ENCODE measurements around the gene THOC6. TPM values are rescaled to one million over a fixed set of nuclear protein-coding genes. Genes with fewer than 3 reads are reported as not detected.

The THOC6 gene
- total RNA-seq, 2 donors from 2014 or later, result 35.3 to 65.2 TPM

DNA sequence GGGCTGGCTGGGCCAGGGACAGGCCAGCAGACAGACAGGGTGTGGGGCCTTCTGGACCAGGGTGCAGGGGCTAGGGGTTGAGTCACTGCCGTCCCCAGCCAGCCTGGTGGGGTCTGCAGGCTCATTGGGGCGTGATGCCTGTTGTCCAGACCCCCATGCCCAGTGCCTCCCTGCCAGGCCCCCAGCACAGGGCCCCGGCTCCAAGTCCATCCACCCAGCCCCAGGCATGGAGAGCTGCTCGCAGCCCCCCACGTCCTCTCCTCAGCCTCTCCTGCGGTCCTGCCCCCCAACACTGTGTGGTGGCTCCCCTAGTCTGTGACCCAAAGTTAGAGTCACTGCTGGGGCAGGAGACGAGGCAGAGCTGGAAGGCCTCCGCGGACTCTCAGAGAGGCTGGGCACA, 36.5 kb upstream of the THOC6 start:
- DNase-seq (ENCODE audit: low spot score in 2 of 2), result no peak
- Mint-ChIP-seq H3K27ac (no peak overlapping the region), H3K9me3 (no peaks in the 10 kb centered on the region), H3K36me3 (no peaks in the 10 kb centered on the region)
- ATAC-seq, result no peak

DNA sequence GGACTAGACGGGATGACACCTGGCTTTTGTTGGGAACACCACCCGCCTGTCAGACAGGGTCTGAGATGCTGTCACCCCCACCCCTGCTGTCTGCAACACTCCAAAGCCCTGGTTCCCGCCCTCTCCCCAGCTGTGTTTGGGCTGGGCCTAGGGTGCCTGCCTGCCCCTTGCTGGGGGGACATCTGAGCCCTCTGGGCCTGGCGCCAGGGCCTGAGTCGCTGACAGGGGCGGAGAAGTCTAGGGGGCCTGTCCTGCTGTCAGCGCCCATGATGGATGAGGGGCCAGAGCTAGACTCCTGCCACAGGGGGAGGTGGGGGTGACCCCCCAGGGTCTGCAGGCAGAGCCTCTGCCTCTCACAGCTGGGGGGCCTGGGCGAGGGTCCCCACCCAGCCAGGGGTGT, 36.0 kb upstream of the THOC6 start:
- Mint-ChIP-seq H3K36me3 (no peaks in the 10 kb centered on the region), H3K9me3 (no peaks in the 10 kb centered on the region), H3K27ac (no peak overlapping the region)
- ATAC-seq (no peak), DNase-seq (ENCODE audit: low spot score in 2 of 2) (no peak)

DNA sequence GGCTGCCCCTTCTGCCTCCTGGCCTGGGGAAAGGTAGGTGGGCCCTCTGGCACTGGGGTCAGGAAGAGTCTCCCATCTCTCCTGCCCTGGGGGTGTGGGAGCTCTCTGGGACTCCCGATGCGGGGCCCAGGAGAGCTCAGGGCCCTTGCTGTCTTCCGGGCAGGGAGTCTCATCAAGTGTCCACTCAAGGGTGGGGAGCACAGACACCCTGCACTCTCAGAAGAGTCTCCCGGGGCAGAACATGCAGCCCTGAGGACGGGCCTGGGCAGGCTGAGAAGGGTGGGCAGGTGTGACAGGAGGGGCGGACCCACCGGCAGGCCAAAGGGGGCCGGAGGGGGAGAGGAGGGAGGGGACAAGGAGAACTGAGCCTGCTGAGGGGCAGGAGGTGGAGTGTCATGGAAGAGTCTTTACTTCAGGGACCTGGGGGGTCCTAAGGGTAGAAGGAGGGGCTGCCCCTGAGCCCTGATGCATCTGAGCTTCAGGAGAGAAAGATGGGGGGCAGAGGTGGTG, 35.2 kb upstream of the THOC6 start:
- ATAC-seq, result no peak
- Mint-ChIP-seq H3K27ac (no peak overlapping the region), H3K9me3 (no peaks in the 10 kb centered on the region), H3K36me3 (no peaks in the 10 kb centered on the region)
- no peak for DNase-seq (ENCODE audit: low spot score in 2 of 2)

DNA sequence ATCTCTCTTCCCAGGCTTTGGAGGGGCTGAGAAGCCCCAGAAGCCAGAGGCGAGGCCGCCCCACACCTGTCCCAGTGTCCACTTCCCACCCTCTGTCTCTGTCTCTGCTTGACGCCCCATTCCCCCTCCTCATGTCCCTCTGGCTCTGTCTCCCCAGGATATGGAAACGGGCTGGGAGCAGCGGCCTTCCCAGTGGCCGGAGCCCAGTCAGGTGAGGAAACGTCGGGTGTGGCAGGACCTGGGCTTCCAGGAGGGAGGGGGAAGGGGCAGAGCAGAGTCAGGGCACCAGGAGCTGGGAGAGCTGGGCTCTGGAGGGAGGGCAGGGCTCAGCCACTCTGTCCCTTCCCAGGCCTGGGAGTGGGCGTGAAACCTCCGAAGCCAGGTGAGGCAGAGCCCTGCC, 32.9 kb upstream of the THOC6 start:
- ATAC-seq (no peak), DNase-seq (ENCODE audit: low spot score in 2 of 2) (no peak)
- no peaks in the 10 kb centered on the region for H3K9me3 Mint-ChIP-seq
- no peaks in the 10 kb centered on the region for H3K36me3 Mint-ChIP-seq
- no peak overlapping the region for H3K27ac Mint-ChIP-seq

DNA sequence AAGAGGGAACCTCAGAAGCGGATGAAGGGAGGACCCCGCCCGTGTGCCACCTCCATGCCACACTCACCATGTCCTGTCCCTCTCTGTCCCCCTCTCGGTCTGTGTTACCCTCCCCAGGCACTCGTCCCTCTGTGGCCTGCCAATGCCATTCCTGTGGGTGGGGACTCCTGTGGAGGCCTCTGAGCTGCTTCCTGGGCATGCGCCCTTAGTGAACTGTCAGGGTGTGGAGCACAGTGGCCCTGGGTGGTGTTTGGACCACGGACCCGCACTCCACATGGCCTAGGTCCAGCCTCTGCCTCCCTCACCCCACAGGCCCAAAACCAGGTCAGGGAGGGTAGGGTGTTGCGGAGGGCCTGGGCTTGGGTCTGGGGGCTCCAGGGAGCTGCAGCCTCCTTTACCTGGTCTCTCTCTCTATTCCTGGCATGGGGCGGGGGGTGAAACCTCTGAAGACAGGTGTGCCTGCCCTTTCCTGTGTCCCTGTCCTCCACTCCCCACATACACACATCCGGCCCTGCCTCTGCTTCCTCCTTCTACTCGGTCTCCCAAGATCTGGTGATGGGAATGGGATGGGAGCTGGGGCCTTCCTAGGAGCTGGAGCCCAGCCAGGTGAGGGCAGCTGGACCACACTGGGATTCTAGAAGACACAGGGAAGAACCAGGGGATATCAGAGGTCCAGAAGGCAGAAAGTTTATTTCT, 32.1 kb upstream of the THOC6 start:
- no peaks in the 10 kb centered on the region for H3K36me3 Mint-ChIP-seq
- ATAC-seq (no peak), DNase-seq (ENCODE audit: low spot score in 2 of 2) (no peak)
- no peak overlapping the region for H3K27ac Mint-ChIP-seq
- H3K9me3 Mint-ChIP-seq, result no peaks in the 10 kb centered on the region

DNA sequence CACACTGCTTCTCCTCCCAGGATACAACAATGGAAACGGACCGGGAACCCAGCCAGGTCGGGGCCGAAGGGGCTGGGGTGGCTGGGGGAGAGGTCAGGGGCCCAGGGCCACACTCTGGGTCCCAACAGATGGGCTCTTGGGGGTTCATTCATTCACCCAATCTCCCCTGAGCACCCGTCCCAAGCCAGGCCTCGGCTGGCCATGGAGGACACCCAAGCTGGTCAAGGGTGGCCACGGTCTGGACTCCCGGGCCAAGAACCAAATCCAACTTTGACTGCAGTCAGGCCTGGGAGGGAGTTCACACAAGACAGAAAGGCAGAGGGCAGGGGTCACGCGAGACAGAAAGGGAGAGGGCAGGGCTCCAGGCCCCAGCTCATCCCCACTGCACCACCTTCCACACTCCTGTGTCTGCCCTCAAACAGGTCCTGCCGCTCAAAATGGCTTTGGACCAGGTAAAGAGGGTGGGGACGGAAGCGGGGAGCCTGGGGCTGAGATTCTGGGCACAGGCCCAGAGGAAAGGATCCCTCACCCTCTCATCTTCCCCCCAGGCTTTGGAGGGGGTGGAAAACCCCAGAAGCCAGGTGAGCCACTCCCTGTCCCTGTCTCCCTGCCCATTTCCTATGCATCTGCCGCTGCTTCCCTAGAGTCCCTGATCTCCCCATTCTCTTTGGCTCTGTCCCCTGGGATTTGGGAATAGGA, 31.3 kb upstream of the THOC6 start:
- no peak overlapping the region for H3K27ac Mint-ChIP-seq
- H3K36me3 Mint-ChIP-seq, result no peaks in the 10 kb centered on the region
- ATAC-seq (no peak), DNase-seq (ENCODE audit: low spot score in 2 of 2) (no peak)
- no peaks in the 10 kb centered on the region for H3K9me3 Mint-ChIP-seq

DNA sequence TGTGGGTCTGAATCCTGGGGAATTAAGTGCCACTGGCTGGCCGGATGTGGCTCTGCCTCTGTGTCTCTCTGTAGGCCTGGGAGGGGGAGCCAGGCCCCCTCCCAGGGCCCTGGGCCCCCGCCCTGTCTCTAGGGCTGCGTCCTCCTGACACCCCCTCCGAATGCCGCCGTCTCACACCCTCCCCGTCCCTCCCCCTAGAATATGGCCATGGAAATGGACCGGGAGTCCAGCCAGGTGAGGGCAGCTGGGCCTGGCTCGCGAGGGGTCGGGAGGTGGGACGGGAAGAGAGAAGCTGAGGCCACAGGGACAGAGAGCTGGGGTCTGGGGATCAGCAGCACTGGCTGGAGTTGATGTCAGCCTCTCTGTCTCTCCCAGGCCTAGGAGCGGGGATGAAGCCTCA, 27.5 kb upstream of the THOC6 start:
- ATAC-seq (no peak), DNase-seq (ENCODE audit: low spot score in 2 of 2) (no peak)
- Mint-ChIP-seq H3K27ac (no peak overlapping the region), H3K9me3 (no peaks in the 10 kb centered on the region), H3K36me3 (no peaks in the 10 kb centered on the region)

DNA sequence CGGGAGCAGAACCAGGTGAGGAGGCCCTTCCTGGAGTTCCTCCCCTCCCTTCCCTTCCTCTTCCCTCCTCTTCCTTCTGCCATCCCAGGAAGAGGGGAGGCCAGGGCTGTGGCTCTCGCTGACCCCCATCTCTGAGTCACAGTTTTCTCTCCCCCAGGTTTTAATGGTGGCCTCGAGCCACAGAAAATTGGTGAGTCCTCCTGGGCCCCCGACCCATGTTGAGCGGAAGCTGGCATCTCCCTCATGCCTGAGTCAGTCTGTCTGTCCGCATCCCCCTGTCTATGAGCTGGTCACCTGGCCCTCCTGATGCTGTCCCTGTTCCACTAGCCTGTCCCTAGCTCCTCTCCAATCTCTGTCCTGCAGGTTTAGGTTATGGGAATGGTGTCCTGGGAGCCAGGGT, 23.9 kb upstream of the THOC6 start:
- no peak for DNase-seq (ENCODE audit: low spot score in 2 of 2)
- Mint-ChIP-seq H3K36me3 (no peaks in the 10 kb centered on the region), H3K27ac (no peak overlapping the region), H3K9me3 (no peaks in the 10 kb centered on the region)
- no peak for ATAC-seq

DNA sequence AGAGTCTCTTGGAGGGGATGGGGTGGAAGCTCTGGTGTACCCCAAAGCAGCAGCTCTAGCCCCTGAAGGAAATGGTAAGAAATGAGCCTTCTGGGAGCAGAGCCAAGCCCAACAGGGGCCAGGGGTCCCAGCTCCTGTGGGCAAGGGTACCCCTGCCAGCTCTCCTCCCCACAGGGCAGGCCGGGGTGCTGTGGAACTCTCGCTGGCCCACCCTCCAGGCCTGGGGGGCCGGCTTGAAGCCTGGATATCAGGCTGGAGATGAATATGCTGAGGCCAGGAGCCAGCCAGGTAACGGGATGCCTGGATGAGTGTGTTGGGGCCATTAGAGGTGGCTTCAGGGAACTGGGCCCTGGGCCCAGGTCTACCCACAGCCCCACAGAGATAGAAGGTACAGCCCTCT, 23.3 kb upstream of the THOC6 start:
- Mint-ChIP-seq H3K36me3 (no peaks in the 10 kb centered on the region), H3K9me3 (no peaks in the 10 kb centered on the region), H3K27ac (no peak overlapping the region)
- no peak for DNase-seq (ENCODE audit: low spot score in 2 of 2)
- no peak for ATAC-seq

DNA sequence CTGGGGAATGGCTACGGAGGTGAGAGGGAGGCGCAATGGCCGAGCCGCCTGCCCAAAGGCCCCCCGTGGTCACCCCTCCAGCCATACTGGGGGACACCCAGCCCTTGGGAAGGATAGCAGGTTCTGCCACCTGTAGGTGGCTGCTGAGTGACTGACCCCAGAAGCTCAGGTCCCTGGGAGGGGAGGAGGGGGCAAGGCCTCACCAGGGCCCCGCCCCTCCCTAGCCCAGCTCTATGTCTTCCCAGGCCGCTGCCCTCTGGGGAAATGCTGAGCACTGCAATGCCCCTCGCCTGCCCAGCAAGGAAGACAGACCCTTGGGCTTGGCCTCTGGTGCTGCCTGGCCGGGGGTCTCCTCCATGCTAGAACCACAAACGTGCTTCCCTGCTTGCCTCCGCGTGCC, 22.5 kb upstream of the THOC6 start:
- ATAC-seq (no peak), DNase-seq (ENCODE audit: low spot score in 2 of 2) (no peak)
- Mint-ChIP-seq H3K27ac (no peak overlapping the region), H3K36me3 (no peaks in the 10 kb centered on the region), H3K9me3 (no peaks in the 10 kb centered on the region)

DNA sequence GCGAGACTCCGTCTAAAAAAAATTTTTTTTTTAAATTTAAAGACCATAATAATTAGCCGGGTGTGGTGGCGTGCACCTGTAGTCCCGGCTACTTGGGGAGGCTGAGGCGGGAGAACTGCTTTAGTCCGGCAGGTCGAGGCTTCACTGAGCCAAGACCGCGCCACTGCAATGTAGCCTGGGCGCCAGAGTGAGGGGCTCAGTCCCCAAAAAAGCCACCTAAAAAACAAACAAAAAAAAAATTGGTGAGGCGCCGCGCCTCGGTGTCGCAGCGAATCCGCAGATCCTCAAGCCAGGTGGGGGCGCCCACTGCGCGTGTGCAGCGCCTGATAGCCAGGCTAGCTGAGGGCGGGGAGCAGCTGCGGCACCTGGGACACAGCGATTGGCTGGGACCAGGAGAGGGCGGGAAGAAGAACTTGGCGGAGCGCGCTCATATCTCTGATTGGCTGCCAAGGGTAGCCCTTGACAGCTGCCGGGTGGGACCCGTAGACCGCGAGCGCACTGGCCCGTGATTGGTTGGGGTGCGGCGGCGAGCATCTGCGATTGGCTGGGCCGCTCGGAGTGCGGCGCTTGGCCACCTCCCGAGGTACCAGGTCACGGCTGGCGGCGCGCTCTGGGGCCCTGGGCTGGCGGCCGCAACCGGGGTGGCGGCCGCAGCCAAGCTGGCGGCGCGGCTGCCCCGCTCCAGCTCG, 20.1 kb upstream of the THOC6 start:
- peak; percentile 96 to 98 for DNase-seq (ENCODE audit: low spot score in 2 of 2)
- Mint-ChIP-seq H3K9me3 (no peaks in the 10 kb centered on the region), H3K36me3 (no peaks in the 10 kb centered on the region), H3K27ac (no peak overlapping the region)
- peak; percentile 98 to 99 for ATAC-seq

DNA sequence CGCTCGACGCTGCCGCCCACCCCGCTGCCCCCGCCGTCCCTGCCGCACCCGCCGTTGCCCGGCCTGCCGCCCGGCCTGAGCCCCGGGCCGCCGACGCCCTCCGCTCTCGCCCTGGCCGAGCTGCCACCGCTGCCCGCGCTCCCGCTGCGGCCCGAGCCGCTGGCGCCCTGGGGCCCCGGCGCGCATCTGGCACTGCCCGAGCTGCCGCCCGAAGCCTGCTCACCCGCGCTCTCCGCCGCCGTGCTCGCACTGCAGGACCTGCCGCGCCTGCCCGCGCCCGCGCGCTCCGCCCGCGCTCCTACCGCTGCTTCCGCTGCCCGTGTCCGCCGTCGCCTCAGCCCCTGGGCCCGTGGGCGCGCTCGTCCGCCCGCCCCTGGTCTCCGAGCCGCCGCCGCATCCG, 19.5 kb upstream of the THOC6 start:
- ATAC-seq (peak; percentile 14 to 17), DNase-seq (ENCODE audit: low spot score in 2 of 2) (peak in 1 of 2 donors; percentile 26)
- Mint-ChIP-seq H3K36me3 (no peaks in the 10 kb centered on the region), H3K27ac (no peak overlapping the region), H3K9me3 (no peaks in the 10 kb centered on the region)

DNA sequence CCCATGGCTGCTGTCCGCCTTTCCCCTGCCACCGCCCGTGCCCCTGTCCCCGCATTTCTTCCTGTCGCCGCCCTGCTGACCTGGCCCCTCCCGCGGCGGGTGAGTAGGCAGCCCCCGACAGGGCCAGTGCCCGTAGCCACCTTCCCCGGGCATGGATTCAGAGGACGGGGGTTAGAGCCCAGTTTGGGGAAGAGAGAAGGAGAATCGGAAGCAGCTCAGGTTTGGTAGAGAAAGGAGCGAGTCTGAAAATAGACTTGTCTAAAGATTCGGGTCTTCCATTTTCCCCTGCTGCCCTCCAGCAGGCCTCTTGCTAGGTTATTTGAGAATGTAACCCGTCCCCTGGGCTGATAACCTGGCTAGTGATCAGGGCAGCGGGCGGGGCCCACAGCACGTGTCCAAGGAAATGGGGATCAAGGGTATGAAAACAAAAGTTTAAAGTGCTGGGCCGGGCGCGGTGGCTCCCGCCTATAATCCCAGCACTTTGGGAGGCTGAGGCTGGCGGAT, 19.0 kb upstream of the THOC6 start:
- no peaks in the 10 kb centered on the region for H3K9me3 Mint-ChIP-seq
- no peak for ATAC-seq
- no peak overlapping the region for H3K27ac Mint-ChIP-seq
- H3K36me3 Mint-ChIP-seq, result no peaks in the 10 kb centered on the region
- DNase-seq (ENCODE audit: low spot score in 2 of 2), result no peak

DNA sequence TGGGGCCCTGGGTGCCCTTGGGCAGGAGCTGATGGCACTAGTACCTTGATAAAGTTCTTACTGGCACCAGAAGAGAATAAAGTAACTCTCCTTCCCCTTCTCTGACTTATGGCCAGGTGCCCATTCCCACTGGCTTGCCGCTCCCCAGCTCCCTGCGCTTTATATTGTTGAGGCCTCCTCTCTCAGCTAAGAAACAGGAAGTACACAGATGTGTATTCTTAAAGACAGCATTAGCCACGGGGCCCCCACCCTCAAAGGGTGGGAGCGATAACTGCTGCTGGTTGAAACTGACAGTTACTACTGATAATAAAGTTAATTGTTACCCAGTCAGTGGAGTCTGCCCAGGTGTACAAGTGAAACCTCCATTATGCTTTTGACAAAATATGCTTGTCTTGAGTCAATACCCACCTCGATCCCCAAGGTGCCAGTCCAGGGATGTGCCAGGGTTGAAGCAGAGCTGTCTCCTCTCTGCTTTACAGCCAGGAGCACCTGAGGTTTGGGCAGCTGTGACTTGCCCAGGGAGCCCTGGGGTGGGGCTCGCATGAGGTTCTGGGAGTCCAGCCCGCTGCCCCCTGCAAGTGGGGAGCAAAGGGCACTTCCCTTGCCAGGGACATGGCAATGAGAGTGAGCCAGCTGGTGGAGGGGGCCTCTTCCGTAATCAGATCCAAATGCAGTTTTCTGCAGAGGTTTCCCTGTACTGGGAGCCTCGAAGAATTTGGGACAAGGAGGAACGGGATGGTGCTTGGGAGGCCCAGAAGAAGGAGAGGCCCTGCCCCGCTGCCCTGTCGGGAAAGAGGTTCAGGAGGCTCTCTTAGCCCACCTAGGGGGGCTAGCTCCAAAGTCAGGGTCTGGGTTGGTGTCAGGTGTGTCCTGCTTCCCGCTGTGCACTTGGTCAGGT, 16.5 kb upstream of the THOC6 start:
- DNase-seq (ENCODE audit: low spot score in 2 of 2), result no peak
- Mint-ChIP-seq H3K9me3 (no peaks in the 10 kb centered on the region), H3K27ac (no peak overlapping the region), H3K36me3 (no peaks in the 10 kb centered on the region)
- ATAC-seq, result no peak

DNA sequence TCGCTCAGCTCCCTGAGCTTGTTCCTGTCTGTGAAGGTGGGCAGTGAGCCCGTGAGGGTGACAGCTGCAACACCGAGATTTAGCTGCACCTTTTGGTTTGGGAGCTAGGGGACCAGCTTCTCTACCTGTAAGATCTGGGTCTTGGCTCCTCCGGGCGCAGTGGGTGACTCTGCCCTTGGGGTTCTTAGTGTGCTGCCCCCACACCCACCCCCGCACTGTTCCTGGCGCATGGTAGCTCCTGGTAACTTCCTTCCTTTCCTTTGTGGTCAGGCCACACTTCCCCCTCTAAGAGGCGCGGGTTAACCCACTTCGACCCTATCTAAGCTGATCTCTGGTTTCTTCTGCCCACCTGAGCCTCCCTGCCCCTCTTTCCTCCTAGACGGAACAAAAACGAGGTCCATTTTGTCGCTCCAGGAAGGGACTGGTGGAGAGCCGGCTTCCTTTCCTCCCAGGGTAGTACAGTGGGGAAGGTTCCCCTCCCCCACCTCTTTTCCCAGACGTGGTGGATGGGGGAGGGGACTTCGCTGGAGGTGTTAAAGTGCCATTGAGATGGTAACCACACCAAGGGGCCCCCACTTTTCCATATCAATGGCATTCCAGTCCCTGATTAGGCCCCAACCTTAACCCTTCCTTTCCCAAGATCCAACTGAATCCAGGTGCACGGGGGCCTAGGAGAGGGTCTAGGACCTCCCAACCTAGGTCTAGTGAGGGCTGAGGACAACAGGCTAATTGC, 15.7 kb upstream of the THOC6 start:
- H3K9me3 Mint-ChIP-seq, result no peaks in the 10 kb centered on the region
- ATAC-seq, result no peak
- no peaks in the 10 kb centered on the region for H3K36me3 Mint-ChIP-seq
- DNase-seq (ENCODE audit: low spot score in 2 of 2), result no peak
- no peak overlapping the region for H3K27ac Mint-ChIP-seq

DNA sequence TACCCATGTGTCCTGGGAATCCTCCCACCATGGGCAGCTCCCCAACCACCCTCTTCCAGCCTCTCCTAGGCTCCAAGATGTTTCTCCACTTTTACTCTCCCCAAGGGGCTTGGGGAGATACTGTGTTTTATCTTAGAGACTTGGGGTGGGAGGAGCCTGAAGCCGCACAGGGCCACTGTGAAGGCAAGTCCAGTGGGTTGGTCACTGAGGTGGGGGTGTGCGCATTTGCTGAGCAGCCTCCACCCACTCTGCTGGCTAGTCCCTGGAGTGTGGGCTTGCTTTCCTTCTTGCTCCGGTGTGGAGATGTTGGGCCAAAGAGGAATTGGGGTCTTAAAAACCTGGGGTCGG, 15.2 kb upstream of the THOC6 start:
- DNase-seq (ENCODE audit: low spot score in 2 of 2) (no peak), ATAC-seq (no peak)
- H3K36me3 Mint-ChIP-seq, result no peaks in the 10 kb centered on the region
- no peaks in the 10 kb centered on the region for H3K9me3 Mint-ChIP-seq
- H3K27ac Mint-ChIP-seq, result no peak overlapping the region

Measured in activated naive CD4-positive, alpha-beta T cell treated with anti-CD3 and anti-CD28 coated beads, Interleukin-2, amount 50 U/mL, for 72 hours (primary cell).